HepG2 (cell line): ENCODE results near the gene PATE4. TPM values are rescaled to one million over a fixed set of nuclear protein-coding genes. Genes with fewer than 3 reads are reported as not detected.

ENCODE experiments used
- HOXD1 ChIP-seq: sonication (generic); formaldehyde crosslinking; IDR thresholded peaks from 2 replicates; pipeline ENCODE4 v1.5.0; 2020; ENCODE audit warnings: missing genetic modification reagents
- JUND ChIP-seq: sonication (generic); formaldehyde crosslinking; IDR thresholded peaks from 2 replicates; pipeline ENCODE4 v1.8.0; 2022; ENCODE audit warnings: mild to moderate bottlenecking, missing genetic modification reagents
- NPAS2 ChIP-seq: sonication (generic); formaldehyde crosslinking; IDR thresholded peaks from 2 replicates; pipeline ENCODE4 v1.8.0; 2022; ENCODE audit warnings: mild to moderate bottlenecking, missing genetic modification reagents, borderline replicate concordance
- ZBTB3 ChIP-seq: sonication (generic); formaldehyde crosslinking; IDR thresholded peaks from 2 replicates; pipeline ENCODE4 v1.4.0; 2020; ENCODE audit warnings: low read depth, mild to moderate bottlenecking, moderate library complexity, missing genetic modification reagents, borderline replicate concordance
- ZC3H13 ChIP-seq: sonication (generic); formaldehyde crosslinking; IDR thresholded peaks from 2 replicates; pipeline ENCODE4 v1.8.1; 2023; ENCODE audit warnings: mild to moderate bottlenecking, missing genetic modification reagents, moderate library complexity
- ZNF235 ChIP-seq: sonication (generic); formaldehyde crosslinking; IDR thresholded peaks from 2 replicates; pipeline ENCODE4 v1.8.1; 2023; ENCODE audit warnings: mild to moderate bottlenecking, missing genetic modification reagents, borderline replicate concordance
- ZNF570 ChIP-seq: sonication (generic); formaldehyde crosslinking; IDR thresholded peaks from 2 replicates; pipeline ENCODE4 v1.4.0; 2020; ENCODE audit warnings: mild to moderate bottlenecking, missing genetic modification reagents, borderline replicate concordance
- ZNF577 ChIP-seq: sonication (generic); formaldehyde crosslinking; IDR thresholded peaks from 2 replicates; pipeline ENCODE4 v1.4.0; 2020; ENCODE audit warnings: mild to moderate bottlenecking, low read depth, missing genetic modification reagents, borderline replicate concordance
- polyA plus RNA-seq, 8 experiments: library from polyadenylated mRNA; depleted of rRNA in 3 of 8; stranded (reverse) in 7 of 8; unstranded in 1 of 8; fragments of >200 nt; fragmentation: Illumina TruSeq in 4 of 8; extraction: Trizol in 4 of 8; gene quantifications; 2 replicates each; pipeline versions ENCODE4 v1.2.1 to v1.2.3, GENCODE V29; 2011 to 2016; ENCODE audit warnings: low read depth in 4 of 8, missing spikeins in 1 of 8, mixed read lengths in 1 of 8; ENCODE audit not compliant: insufficient read depth in 1 of 8
- total RNA-seq, 5 experiments: library from RNA; depleted of rRNA; stranded (reverse); fragments of >200 nt; fragmentation: Illumina TruSeq; extraction: Trizol; gene quantifications; 2 replicates each; pipeline ENCODE4 v1.2.3, GENCODE V29; 2016; ENCODE audit warnings: low read depth in 1 of 5
- TF ChIP-seq, protein P1 (sequence below): sonication (generic); formaldehyde crosslinking; IDR thresholded peaks from 2 replicates; pipeline ENCODE4 v1.5.0; 2020; ENCODE audit warnings: mild to moderate bottlenecking, missing genetic modification reagents, moderate library complexity
- TF ChIP-seq, protein P2 (sequence below): sonication (generic); formaldehyde crosslinking; IDR thresholded peaks from 2 replicates; pipeline ENCODE4 v1.8.0; 2022; ENCODE audit warnings: mild to moderate bottlenecking, missing genetic modification reagents, moderate library complexity
- TF ChIP-seq, protein P3 (sequence below): sonication (generic); formaldehyde crosslinking; IDR thresholded peaks from 2 replicates; pipeline ENCODE4 v1.4.0; 2020; ENCODE audit warnings: missing genetic modification reagents
- TF ChIP-seq, protein P4 (sequence below): conservative IDR thresholded peaks from 2 replicates; pipeline ENCODE4 v1.6.1; 2018; ENCODE audit warnings: missing genetic modification reagents

PATE4 gene
- total and polyA plus RNA-seq, 2 of the 13 experiments (the other 11 are each of a cell fraction or from before 2014, with no cell fraction given): not detected

DNA sequence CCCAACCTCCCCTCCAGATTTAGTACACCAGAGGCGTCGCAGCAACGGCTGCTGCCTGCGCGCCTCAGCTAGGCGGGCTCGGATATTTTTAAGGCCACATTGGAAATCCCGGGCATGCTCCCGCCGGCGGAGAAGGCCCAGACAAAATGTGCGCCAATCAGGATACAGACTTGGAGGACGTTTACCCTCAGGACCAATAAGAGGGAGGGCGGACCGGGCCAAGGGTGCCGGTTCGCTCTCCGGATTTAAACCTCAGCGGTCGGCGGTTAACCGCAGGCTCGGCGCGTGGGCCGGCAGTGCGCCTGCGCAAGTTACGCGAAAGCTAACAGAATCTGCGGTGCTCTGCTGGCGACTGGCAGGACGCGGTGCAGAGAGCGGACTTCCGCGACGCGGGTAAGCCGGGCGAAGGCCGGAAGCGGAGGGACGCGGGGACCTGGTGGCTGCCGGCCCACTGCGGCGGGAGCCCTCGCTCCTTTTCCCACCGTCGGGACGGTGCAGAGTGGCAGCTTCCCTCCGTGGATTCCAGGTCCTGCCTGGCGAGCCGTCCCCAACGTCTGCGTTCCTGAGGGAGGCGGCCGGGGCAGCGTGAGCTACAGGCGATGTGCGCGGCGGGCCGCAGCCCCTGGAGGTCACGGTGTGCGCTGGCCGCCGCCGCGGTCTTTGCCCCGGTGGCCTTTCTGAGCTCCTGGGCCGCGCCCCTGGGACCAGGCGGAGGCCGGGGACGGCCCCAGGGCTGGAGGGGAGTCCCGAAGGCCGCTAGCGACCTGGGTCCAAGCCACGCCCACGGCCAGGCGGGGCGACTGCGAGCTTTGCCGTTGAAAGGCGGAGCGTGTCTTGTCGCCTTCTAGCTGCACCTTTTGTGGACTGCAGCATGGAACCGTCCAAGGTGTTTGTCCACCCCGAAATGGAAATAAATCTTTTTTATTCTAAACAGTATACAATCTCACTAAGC lies 54.5 kb downstream of the PATE4 start, which contains the start of gene HYLS1 (continued):
- TF ChIP-seq, protein P1, sequence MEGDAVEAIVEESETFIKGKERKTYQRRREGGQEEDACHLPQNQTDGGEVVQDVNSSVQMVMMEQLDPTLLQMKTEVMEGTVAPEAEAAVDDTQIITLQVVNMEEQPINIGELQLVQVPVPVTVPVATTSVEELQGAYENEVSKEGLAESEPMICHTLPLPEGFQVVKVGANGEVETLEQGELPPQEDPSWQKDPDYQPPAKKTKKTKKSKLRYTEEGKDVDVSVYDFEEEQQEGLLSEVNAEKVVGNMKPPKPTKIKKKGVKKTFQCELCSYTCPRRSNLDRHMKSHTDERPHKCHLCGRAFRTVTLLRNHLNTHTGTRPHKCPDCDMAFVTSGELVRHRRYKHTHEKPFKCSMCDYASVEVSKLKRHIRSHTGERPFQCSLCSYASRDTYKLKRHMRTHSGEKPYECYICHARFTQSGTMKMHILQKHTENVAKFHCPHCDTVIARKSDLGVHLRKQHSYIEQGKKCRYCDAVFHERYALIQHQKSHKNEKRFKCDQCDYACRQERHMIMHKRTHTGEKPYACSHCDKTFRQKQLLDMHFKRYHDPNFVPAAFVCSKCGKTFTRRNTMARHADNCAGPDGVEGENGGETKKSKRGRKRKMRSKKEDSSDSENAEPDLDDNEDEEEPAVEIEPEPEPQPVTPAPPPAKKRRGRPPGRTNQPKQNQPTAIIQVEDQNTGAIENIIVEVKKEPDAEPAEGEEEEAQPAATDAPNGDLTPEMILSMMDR (CRISPR knock-in tag): peak; percentile 33
- TF ChIP-seq JUND (CRISPR knock-in tag) (0 out of 2 replicates have a peak, but pooled peaks have one; percentile 16), ZNF577 (CRISPR knock-in tag) (no peak), ZBTB3 (CRISPR knock-in tag) (no peak), NPAS2 (CRISPR knock-in tag) (no peak), ZC3H13 (CRISPR knock-in tag) (peak; percentile 28; the same call in 1 of the 2 replicates), ZNF235 (CRISPR knock-in tag) (0 out of 2 replicates have a peak, but pooled peaks have one; percentile 51), HOXD1 (CRISPR knock-in tag) (no peak), ZNF570 (CRISPR knock-in tag) (no peak)
- TF ChIP-seq, protein P2, sequence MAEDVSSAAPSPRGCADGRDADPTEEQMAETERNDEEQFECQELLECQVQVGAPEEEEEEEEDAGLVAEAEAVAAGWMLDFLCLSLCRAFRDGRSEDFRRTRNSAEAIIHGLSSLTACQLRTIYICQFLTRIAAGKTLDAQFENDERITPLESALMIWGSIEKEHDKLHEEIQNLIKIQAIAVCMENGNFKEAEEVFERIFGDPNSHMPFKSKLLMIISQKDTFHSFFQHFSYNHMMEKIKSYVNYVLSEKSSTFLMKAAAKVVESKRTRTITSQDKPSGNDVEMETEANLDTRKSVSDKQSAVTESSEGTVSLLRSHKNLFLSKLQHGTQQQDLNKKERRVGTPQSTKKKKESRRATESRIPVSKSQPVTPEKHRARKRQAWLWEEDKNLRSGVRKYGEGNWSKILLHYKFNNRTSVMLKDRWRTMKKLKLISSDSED (CRISPR knock-in tag): no peak
- TF ChIP-seq, protein P3, sequence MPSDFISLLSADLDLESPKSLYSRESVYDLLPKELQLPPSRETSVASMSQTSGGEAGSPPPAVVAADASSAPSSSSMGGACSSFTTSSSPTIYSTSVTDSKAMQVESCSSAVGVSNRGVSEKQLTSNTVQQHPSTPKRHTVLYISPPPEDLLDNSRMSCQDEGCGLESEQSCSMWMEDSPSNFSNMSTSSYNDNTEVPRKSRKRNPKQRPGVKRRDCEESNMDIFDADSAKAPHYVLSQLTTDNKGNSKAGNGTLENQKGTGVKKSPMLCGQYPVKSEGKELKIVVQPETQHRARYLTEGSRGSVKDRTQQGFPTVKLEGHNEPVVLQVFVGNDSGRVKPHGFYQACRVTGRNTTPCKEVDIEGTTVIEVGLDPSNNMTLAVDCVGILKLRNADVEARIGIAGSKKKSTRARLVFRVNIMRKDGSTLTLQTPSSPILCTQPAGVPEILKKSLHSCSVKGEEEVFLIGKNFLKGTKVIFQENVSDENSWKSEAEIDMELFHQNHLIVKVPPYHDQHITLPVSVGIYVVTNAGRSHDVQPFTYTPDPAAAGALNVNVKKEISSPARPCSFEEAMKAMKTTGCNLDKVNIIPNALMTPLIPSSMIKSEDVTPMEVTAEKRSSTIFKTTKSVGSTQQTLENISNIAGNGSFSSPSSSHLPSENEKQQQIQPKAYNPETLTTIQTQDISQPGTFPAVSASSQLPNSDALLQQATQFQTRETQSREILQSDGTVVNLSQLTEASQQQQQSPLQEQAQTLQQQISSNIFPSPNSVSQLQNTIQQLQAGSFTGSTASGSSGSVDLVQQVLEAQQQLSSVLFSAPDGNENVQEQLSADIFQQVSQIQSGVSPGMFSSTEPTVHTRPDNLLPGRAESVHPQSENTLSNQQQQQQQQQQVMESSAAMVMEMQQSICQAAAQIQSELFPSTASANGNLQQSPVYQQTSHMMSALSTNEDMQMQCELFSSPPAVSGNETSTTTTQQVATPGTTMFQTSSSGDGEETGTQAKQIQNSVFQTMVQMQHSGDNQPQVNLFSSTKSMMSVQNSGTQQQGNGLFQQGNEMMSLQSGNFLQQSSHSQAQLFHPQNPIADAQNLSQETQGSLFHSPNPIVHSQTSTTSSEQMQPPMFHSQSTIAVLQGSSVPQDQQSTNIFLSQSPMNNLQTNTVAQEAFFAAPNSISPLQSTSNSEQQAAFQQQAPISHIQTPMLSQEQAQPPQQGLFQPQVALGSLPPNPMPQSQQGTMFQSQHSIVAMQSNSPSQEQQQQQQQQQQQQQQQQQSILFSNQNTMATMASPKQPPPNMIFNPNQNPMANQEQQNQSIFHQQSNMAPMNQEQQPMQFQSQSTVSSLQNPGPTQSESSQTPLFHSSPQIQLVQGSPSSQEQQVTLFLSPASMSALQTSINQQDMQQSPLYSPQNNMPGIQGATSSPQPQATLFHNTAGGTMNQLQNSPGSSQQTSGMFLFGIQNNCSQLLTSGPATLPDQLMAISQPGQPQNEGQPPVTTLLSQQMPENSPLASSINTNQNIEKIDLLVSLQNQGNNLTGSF (CRISPR knock-in tag): no peak
- TF ChIP-seq, protein P4, sequence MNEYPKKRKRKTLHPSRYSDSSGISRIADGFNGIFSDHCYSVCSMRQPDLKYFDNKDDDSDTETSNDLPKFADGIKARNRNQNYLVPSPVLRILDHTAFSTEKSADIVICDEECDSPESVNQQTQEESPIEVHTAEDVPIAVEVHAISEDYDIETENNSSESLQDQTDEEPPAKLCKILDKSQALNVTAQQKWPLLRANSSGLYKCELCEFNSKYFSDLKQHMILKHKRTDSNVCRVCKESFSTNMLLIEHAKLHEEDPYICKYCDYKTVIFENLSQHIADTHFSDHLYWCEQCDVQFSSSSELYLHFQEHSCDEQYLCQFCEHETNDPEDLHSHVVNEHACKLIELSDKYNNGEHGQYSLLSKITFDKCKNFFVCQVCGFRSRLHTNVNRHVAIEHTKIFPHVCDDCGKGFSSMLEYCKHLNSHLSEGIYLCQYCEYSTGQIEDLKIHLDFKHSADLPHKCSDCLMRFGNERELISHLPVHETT (CRISPR knock-in tag): no peak
